ENCODE data around the gene EFHC1.

- TF ChIP-seq CTCF (IDR thresholded peaks at IDR 0.05) (no peak), POLR2A (IDR thresholded peaks at IDR 0.05) (no peak)
These were observed 30.3 kb upstream of the EFHC1 start for GRCh38 chr6:52389626-52390360.
